HepG2 (cell line): ENCODE measurements around the gene ARHGAP10.

Experiments
- ATF4 ChIP-seq, 2 experiments: fragments of 450-650 bp in 1 of 2; sonication (generic) in 1 of 2; formaldehyde crosslinking; IDR thresholded peaks; 2 replicates each; pipeline versions ENCODE4 v1.5.0 to v1.8.0; 2020 to 2022; ENCODE audit warnings: mild to moderate bottlenecking in 1 of 2, missing genetic modification reagents in 1 of 2
- ATF5 ChIP-seq: sonication (generic); formaldehyde crosslinking; IDR thresholded peaks from 2 replicates; pipeline ENCODE4 v1.4.0; 2020; ENCODE audit warnings: mild to moderate bottlenecking, low read depth, missing genetic modification reagents
- CTCF ChIP-seq: sonication (generic); formaldehyde crosslinking; IDR thresholded peaks from 2 replicates; pipeline ENCODE4 v1.5.0; 2020; ENCODE audit warnings: mild to moderate bottlenecking, missing genetic modification reagents, moderate library complexity
- ESRRA ChIP-seq: sonication (generic); formaldehyde crosslinking; IDR thresholded peaks from 2 replicates; pipeline ENCODE4 v1.5.1; 2020; ENCODE audit warnings: mild to moderate bottlenecking, low read depth, missing genetic modification reagents
- GTF3A ChIP-seq: sonication (generic); formaldehyde crosslinking; conservative IDR thresholded peaks from 2 replicates; pipeline ENCODE4 v1.4.0; 2020; ENCODE audit warnings: mild to moderate bottlenecking, missing genetic modification reagents
- NR2F6 ChIP-seq, 2 experiments: IDR thresholded peaks; 2 replicates each; pipeline ENCODE4 v1.6.1; 2016; ENCODE audit warnings: antibody characterized with exemption in 1 of 2, mild to moderate bottlenecking in 1 of 2
- POLR2A ChIP-seq, 2 experiments: IDR thresholded peaks; 2 replicates each; pipeline ENCODE4 v1.6.1; 2011; ENCODE audit warnings: low read depth in 2 of 2, low read length in 2 of 2, mild to moderate bottlenecking in 1 of 2, moderate library complexity in 1 of 2; ENCODE audit not compliant: insufficient read depth in 1 of 2
- ZKSCAN8 ChIP-seq: IDR thresholded peaks from 2 replicates; pipeline ENCODE4 v1.6.1; 2016; ENCODE audit warnings: borderline replicate concordance, missing genetic modification reagents, missing compliant biosample characterization
- ZNF614 ChIP-seq: IDR thresholded peaks from 2 replicates; pipeline ENCODE4 v1.6.1; 2018; ENCODE audit warnings: missing biosample characterization, missing genetic modification reagents, inconsistent platforms, borderline replicate concordance

- no peak for TF ChIP-seq ZNF614 (CRISPR knock-in tag)
- no peak for TF ChIP-seq ATF4 (CRISPR knock-in tag; IDR thresholded peaks at IDR 0.05)
- no peak for TF ChIP-seq ZKSCAN8 (CRISPR knock-in tag)
- no peak for TF ChIP-seq ATF5 (CRISPR knock-in tag)
- no peak for TF ChIP-seq NR2F6 (IDR thresholded peaks at IDR 0.05)
- TF ChIP-seq NR2F6 (CRISPR knock-in tag; IDR thresholded peaks at IDR 0.05), result no peak
- TF ChIP-seq ESRRA (CRISPR knock-in tag), result no peak
- TF ChIP-seq CTCF, result no peak
- no peak for TF ChIP-seq GTF3A
- no peak for TF ChIP-seq POLR2A (IDR thresholded peaks at IDR 0.05; ENCODE audit: insufficient read depth in 1 of 2, low read depth in 2 of 2, low read length in 2 of 2)
These were observed 8.3 kb downstream of the ARHGAP10 start for GRCh38 chr4:147740176-147740575.
